Osteoblast (primary cell): Measurements from ENCODE around the gene DCTN2. TPM values are rescaled to one million over a fixed set of nuclear protein-coding genes. Genes with fewer than 3 reads are reported as not detected.

ENCODE experiments used
- DNase-seq: peaks from one replicate; pipeline ENCODE4 v3.0.0; 2011; ENCODE audit warnings: low spot score, mixed read lengths; ENCODE audit not compliant: insufficient read length; ENCODE audit errors: missing footprints
- H2AFZ ChIP-seq: 2 replicates; pipeline ENCODE4 v1.6.0; 2011; ENCODE audit warnings: mild to moderate bottlenecking, low read length
- H3K27ac ChIP-seq: 2 replicates; pipeline ENCODE4 v1.5.1; 2011; ENCODE audit warnings: mild to moderate bottlenecking, low read depth, low read length, moderate library complexity
- H3K27me3 ChIP-seq: 2 replicates; pipeline ENCODE4 v1.6.0; 2012; ENCODE audit warnings: mild to moderate bottlenecking, control low read depth, inconsistent platforms, low read length, moderate library complexity; ENCODE audit not compliant: insufficient read depth
- H3K36me3 ChIP-seq: 2 replicates; pipeline ENCODE4 v1.5.1; 2011; ENCODE audit warnings: mild to moderate bottlenecking, low read length, control low read depth, moderate library complexity; ENCODE audit not compliant: insufficient read depth
- H3K4me1 ChIP-seq: 2 replicates; pipeline ENCODE4 v1.5.1; 2011; ENCODE audit warnings: mild to moderate bottlenecking, low read length, control low read depth, moderate library complexity; ENCODE audit not compliant: insufficient read depth
- H3K4me2 ChIP-seq: 2 replicates; pipeline ENCODE4 v1.6.0; 2011; ENCODE audit warnings: mild to moderate bottlenecking, low read length; ENCODE audit not compliant: insufficient read depth
- H3K4me3 ChIP-seq: fragments of 200-600 bp; sonication (generic); 3 replicates; pipeline ENCODE4 v1.5.1; 2012; ENCODE audit warnings: mild to moderate bottlenecking, low read length, inconsistent platforms; ENCODE audit not compliant: insufficient read depth
- H3K79me2 ChIP-seq: 2 replicates; pipeline ENCODE4 v1.6.0; 2012; ENCODE audit warnings: mild to moderate bottlenecking, low read length, control low read depth, inconsistent platforms; ENCODE audit not compliant: insufficient read depth
- H3K9me3 ChIP-seq: 2 replicates; pipeline ENCODE4 v1.5.1; 2011; ENCODE audit warnings: low read depth, low read length, control low read depth
- H4K20me1 ChIP-seq: 2 replicates; pipeline ENCODE4 v1.6.0; 2012; ENCODE audit warnings: mild to moderate bottlenecking, low read length, control low read depth; ENCODE audit not compliant: insufficient read depth
- total RNA-seq: library from RNA; depleted of rRNA; stranded (reverse); fragments of >200 nt; gene quantifications from 2 replicates; pipeline ENCODE4 v1.2.3, GENCODE V29; 2012
- TF ChIP-seq, protein P1 (sequence below): IDR thresholded peaks from 2 replicates; pipeline ENCODE4 v1.5.1; 2011; ENCODE audit warnings: mild to moderate bottlenecking, low read depth, low read length, moderate library complexity; ENCODE audit errors: extremely low read depth

The DCTN2 gene
- total RNA-seq, 1 donor = 123 TPM

- Histone ChIP-seq H3K36me3 (no peaks in the 10 kb centered on the region), H3K9me3 (no peaks in the 10 kb centered on the region), H3K4me3 (no peak overlapping the region), H3K27ac (no peak overlapping the region), H2AFZ (no peak overlapping the region), H3K27me3 (peaks cover 35% of the 10 kb centered on the region), H4K20me1 (no peaks in the 10 kb centered on the region), H3K4me2 (no peak overlapping the region), H3K79me2 (no peaks in the 10 kb centered on the region), H3K4me1 (peaks cover 6% of the 10 kb centered on the region)
- DNase-seq = no peak
- TF ChIP-seq, protein P1, sequence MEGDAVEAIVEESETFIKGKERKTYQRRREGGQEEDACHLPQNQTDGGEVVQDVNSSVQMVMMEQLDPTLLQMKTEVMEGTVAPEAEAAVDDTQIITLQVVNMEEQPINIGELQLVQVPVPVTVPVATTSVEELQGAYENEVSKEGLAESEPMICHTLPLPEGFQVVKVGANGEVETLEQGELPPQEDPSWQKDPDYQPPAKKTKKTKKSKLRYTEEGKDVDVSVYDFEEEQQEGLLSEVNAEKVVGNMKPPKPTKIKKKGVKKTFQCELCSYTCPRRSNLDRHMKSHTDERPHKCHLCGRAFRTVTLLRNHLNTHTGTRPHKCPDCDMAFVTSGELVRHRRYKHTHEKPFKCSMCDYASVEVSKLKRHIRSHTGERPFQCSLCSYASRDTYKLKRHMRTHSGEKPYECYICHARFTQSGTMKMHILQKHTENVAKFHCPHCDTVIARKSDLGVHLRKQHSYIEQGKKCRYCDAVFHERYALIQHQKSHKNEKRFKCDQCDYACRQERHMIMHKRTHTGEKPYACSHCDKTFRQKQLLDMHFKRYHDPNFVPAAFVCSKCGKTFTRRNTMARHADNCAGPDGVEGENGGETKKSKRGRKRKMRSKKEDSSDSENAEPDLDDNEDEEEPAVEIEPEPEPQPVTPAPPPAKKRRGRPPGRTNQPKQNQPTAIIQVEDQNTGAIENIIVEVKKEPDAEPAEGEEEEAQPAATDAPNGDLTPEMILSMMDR = no peak
Observed at GRCh38 chr12:57586832-57587429, 39.9 kb upstream of the DCTN2 start.

- H2AFZ ChIP-seq = no peak overlapping the region
- DNase-seq = no peak
- peaks cover 3% of the 10 kb centered on the region for H3K4me1 ChIP-seq
- no peaks in the 10 kb centered on the region for H3K9me3 ChIP-seq
- H3K79me2 ChIP-seq = no peaks in the 10 kb centered on the region
- H3K4me2 ChIP-seq = no peak overlapping the region
- no peak overlapping the region for H3K27ac ChIP-seq
- H3K27me3 ChIP-seq = peaks cover 35% of the 10 kb centered on the region
- no peaks in the 10 kb centered on the region for H4K20me1 ChIP-seq
- H3K36me3 ChIP-seq = no peaks in the 10 kb centered on the region
- H3K4me3 ChIP-seq = no peak overlapping the region
- TF ChIP-seq, protein P1 = no peak
Observed at GRCh38 chr12:57586128-57586527, 39.1 kb upstream of the DCTN2 start.

- H3K27ac ChIP-seq = no peak overlapping the region
- H3K4me2 ChIP-seq = no peak overlapping the region
- H3K4me3 ChIP-seq = no peak overlapping the region
- H3K9me3 ChIP-seq = no peaks in the 10 kb centered on the region
- H3K4me1 ChIP-seq = no peaks in the 10 kb centered on the region
- peaks cover 35% of the 10 kb centered on the region for H3K27me3 ChIP-seq
- no peak for DNase-seq
- no peak overlapping the region for H2AFZ ChIP-seq
- no peaks in the 10 kb centered on the region for H3K36me3 ChIP-seq
- TF ChIP-seq, protein P1 = no peak
- H3K79me2 ChIP-seq = no peaks in the 10 kb centered on the region
- H4K20me1 ChIP-seq = no peaks in the 10 kb centered on the region
Observed at GRCh38 chr12:57585156-57585555, 38.2 kb upstream of the DCTN2 start.

DNA sequence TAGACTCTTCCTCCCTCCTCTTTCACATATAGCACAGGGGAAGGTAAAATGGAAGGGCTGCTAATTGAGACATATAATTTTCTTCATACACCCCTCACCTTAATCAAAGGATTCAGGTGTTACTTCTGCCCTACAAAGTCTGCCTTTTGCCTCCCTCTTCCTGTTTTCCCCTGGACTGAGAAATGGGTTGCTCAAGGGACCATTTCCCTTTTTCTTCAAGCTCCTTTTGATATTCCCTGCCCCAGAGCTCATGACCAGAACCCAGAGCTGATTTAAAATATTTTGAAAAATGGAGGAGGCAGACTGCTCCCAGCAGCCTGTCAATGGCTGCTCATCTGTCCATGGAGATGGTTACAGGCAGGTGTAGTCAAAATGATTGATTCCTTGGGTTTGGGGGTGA lies 37.7 kb upstream of the DCTN2 start:
- H3K4me1 ChIP-seq = no peaks in the 10 kb centered on the region
- TF ChIP-seq, protein P1 = no peak
- peaks cover 35% of the 10 kb centered on the region for H3K27me3 ChIP-seq
- no peaks in the 10 kb centered on the region for H3K9me3 ChIP-seq
- no peaks in the 10 kb centered on the region for H4K20me1 ChIP-seq
- no peak overlapping the region for H3K4me2 ChIP-seq
- no peak for DNase-seq
- H3K36me3 ChIP-seq = no peaks in the 10 kb centered on the region
- H2AFZ ChIP-seq = no peak overlapping the region
- H3K4me3 ChIP-seq = no peak overlapping the region
- no peaks in the 10 kb centered on the region for H3K79me2 ChIP-seq
- no peak overlapping the region for H3K27ac ChIP-seq
